GM23248 (cell line): Measurements from ENCODE around the gene ABLIM1.

Experiments
- EZH2 ChIP-seq: fragments of 200-600 bp; sonication (generic); IDR thresholded peaks from 2 replicates; pipeline ENCODE4 v1.6.1; 2018; ENCODE audit warnings: antibody characterized with exemption, mild to moderate bottlenecking; ENCODE audit not compliant: insufficient read depth, poor library complexity, severe bottlenecking
- EZH2phosphoT487 ChIP-seq: fragments of 200-600 bp; sonication (generic); IDR thresholded peaks from 2 replicates; pipeline ENCODE4 v1.6.1; 2018; ENCODE audit warnings: antibody characterized with exemption, moderate library complexity, mild to moderate bottlenecking, low read depth; ENCODE audit not compliant: insufficient read depth

GRCh38 chr10:114609518-114610426, 48.3 kb downstream of the ABLIM1 start:
- TF ChIP-seq EZH2 (no peak), EZH2phosphoT487 (no peak)
